ENCODE measurements around the gene AMDHD2. TPM values are rescaled to one million over a fixed set of nuclear protein-coding genes. Genes with fewer than 3 reads are reported as not detected.
"Not testable (repeated sequence)": the region's sequence is repeated elsewhere in the genome, so short reads cannot be mapped to it uniquely, and the experiment has no call there.

The AMDHD2 gene
- total and polyA plus RNA-seq, 2 of the 13 experiments (the other 11 are each of a cell fraction or from before 2014, with no cell fraction given), result 33.5 to 39.1 TPM

DNA sequence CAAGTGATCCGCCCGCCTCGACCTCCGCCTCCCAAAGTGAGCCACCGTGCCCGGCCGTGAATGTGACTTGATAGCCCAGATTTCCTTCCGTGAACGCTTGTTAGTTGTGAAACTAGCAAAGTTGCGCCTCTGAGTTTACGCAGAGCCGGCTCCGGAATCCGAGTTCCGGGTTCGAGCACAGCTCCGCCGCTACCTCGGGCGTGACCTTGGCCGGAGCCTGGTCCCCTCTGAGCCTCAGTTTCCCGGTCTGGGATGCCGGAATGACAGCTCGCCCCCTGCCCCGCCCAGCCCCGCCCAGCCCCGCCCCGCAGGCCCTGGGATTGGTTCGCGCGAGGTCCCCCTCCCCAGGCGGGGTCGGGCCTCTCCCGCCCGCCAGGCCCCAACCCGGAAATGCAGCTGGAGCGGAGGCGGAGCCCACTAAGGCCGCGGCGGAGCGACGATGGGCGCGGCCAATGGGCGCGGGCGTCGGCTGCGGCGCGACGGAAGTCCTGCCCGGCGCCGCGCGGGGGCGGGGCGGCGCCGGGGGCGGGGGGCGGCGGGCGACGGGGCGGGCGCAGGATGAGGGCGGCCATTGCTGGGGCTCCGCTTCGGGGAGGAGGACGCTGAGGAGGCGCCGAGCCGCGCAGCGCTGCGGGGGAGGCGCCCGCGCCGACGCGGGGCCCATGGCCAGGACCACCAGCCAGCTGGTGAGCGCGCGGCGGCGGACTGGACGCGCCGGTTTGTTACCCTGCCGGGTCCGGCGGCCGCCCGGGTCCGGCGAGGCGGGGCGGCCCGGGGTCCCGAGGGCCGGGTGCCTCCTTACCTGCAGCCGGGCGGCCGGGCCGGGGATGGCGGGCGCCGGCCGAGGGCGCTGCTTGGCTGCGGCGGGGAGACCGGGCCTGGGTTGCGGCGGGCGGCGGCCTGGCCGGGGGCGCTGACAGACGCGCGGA lies 17.5 kb downstream of the AMDHD2 start, which contains the start of gene PDPK1 (continued):
- TF ChIP-seq RBFOX2 (IDR thresholded peaks at IDR 0.05; ENCODE audit: low read depth, low read length), result peak; percentile 74

DNA sequence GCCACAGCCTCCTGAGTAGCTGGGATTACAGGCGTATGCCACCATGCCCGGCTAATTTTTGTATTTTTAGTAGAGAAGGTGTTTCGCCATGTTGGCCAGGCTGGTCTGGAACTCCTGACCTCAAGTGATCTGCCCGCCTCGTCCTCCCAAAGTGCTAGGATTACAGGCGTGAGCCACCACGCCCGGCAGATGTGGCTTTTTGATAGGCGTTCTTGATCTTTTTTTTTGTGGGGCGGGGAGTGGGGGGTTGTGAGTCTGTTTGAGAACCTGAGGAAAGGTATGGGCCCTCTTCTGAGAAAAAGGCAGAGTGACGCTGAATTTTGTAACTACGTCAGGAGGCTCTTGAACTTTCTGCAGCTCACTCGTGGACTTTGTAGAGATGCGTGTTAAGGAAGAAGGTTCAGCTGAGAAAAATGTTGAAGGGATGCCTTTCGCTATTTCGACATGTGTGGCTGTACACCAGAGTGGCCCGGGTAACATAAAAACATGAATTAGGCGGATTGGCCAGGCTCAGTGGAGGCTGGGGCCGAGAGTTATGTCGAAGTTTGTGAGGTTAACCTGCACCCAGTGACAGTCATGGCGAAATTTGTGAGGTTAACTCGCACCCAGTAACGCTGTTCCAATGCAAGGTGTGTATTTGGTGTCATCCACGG lies 19.1 kb downstream of the AMDHD2 start:
- H4K20me1 ChIP-seq (ENCODE audit: insufficient read depth, low read length); in situ Hi-C loops (cut with HindIII; ENCODE audit: extremely low pct_ligation_motif_present, low pct_unique_long_range_greater_than_20kb); H3K36me3 ChIP-seq (replicated peaks in 1 of 2; ENCODE audit: control insufficient read depth in 1 of 2, insufficient read depth in 2 of 2, low read length in 2 of 2); DNase-seq (ENCODE audit: low spot score); FAIRE-seq; CTCF ChIA-PET (ENCODE audit: low intra/inter-chr PET ratio, low total read pairs); POLR2A ChIA-PET; H3K9me3 ChIP-seq (ENCODE audit: low read length); BruUV-seq (replicated peaks); H3K27ac ChIP-seq (ENCODE audit: extremely low read length, insufficient read depth, low read length); intact Hi-C loops (cut with micrococcal nuclease; ENCODE audit: unreplicated experiment); H2AFZ ChIP-seq (ENCODE audit: low read length); H3K27me3 ChIP-seq (ENCODE audit: control insufficient read depth in 1 of 2, insufficient read depth in 2 of 2, low read length in 2 of 2); ATAC-seq: not testable (repeated sequence)
- 83% methylated on average over 24 of the region's 24 CpGs for WGBS (ENCODE audit: low lambda C conversion rate)
- Histone ChIP-seq H3K9ac (ENCODE audit: insufficient read depth, low read depth, low read length) (peak overlapping the region; percentile 58; the same call in 1 of the 2 replicates), H3K4me1 (ENCODE audit: insufficient read depth, low read length) (peaks cover 70% of the 10 kb centered on the region), H3K4me2 (ENCODE audit: low read depth, low read length) (peak overlapping the region; percentile 61), H3K79me2 (ENCODE audit: insufficient read depth, low read length) (peaks cover 32% of the 10 kb centered on the region), H3K4me3 (replicated peaks in 1 of 3; ENCODE audit: insufficient read depth in 1 of 3, low read depth in 2 of 3, low read length in 3 of 3) (peak overlapping the region in 2 of 3 experiments; percentile 56 to 67; a peak in 4 of 6 replicates)
- peak; percentile 32 for TF ChIP-seq ZBTB38 (CRISPR knock-in tag; IDR thresholded peaks at IDR 0.05)

DNA sequence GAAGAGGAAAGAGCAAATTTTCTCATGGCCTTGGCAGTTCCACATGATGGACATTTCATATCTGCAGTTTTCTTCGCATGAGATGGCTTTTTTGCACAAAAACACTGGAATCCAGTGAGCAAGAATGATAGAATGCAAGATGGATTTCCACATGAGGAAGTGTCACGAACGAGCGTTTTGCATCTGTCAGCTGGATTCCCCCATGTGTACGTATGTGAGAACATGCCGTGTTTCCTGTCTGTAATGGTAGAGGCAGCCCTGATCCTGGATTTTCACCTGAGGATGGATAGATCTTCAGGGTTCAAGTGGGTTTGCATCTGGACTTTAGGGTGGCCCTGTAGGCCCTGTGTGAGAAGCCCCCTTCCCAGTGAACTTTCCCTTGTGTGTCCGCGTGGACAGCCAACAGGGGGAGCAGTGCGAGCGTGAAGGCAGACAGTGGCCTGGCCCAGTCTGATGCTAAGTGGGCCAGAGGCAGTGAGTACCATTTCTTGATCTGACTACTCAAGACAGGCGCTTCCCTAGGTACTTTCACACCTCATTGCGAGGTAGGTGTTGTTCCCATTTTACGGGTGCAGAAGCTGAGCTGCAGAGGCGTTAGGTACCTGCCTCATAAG lies 19.8 kb downstream of the AMDHD2 start:
- H3K27me3 ChIP-seq (ENCODE audit: control insufficient read depth in 1 of 2, insufficient read depth in 2 of 2, low read length in 2 of 2); H2AFZ ChIP-seq (ENCODE audit: low read length); H3K9ac ChIP-seq (ENCODE audit: insufficient read depth, low read depth, low read length); H4K20me1 ChIP-seq (ENCODE audit: insufficient read depth, low read length); intact Hi-C loops (cut with micrococcal nuclease; ENCODE audit: unreplicated experiment); DNase-seq (ENCODE audit: low spot score); H3K9me3 ChIP-seq (ENCODE audit: low read length); in situ Hi-C loops (cut with HindIII; ENCODE audit: extremely low pct_ligation_motif_present, low pct_unique_long_range_greater_than_20kb); H3K36me3 ChIP-seq (replicated peaks in 1 of 2; ENCODE audit: control insufficient read depth in 1 of 2, insufficient read depth in 2 of 2, low read length in 2 of 2); BruUV-seq (replicated peaks); CTCF ChIA-PET (ENCODE audit: low intra/inter-chr PET ratio, low total read pairs); H3K27ac ChIP-seq (ENCODE audit: extremely low read length, insufficient read depth, low read length): not testable (repeated sequence)
- H3K4me3 ChIP-seq (replicated peaks in 1 of 3; ENCODE audit: insufficient read depth in 1 of 3, low read depth in 2 of 3, low read length in 3 of 3), result 0 out of 6 replicates have a peak overlapping the region, but pooled peaks of 1 of the 3 experiments have one; percentile 67
- POLR2A ChIA-PET, result interaction anchor here (1.2 kb wide), 1 partner anchor 12 kb away, joined by 5 read pairs; no protein-coding TSS in a partner anchor
- FAIRE-seq (peak; percentile 15), ATAC-seq (peak; percentile 11; the same call in 1 of the 3 replicates)
- WGBS (ENCODE audit: low lambda C conversion rate), result 78% methylated on average over 10 of the region's 14 CpGs
- H3K4me2 ChIP-seq (ENCODE audit: low read depth, low read length), result peak overlapping the region; percentile 61; the same call in 1 of the 2 replicates
- peaks cover 63% of the 10 kb centered on the region for H3K4me1 ChIP-seq (ENCODE audit: insufficient read depth, low read length)
- H3K79me2 ChIP-seq (ENCODE audit: insufficient read depth, low read length), result peaks cover 37% of the 10 kb centered on the region
- peak; percentile 54 for TF ChIP-seq GATAD2A (CRISPR knock-in tag; IDR thresholded peaks at IDR 0.05)
- TF ChIP-seq, protein P1, sequence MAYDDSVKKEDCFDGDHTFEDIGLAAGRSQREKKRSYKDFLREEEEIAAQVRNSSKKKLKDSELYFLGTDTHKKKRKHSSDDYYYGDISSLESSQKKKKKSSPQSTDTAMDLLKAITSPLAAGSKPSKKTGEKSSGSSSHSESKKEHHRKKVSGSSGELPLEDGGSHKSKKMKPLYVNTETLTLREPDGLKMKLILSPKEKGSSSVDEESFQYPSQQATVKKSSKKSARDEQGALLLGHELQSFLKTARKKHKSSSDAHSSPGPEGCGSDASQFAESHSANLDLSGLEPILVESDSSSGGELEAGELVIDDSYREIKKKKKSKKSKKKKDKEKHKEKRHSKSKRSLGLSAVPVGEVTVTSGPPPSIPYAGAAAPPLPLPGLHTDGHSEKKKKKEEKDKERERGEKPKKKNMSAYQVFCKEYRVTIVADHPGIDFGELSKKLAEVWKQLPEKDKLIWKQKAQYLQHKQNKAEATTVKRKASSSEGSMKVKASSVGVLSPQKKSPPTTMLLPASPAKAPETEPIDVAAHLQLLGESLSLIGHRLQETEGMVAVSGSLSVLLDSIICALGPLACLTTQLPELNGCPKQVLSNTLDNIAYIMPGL (CRISPR knock-in tag; IDR thresholded peaks at IDR 0.05; ENCODE audit: borderline replicate concordance in 1 of 2, low read depth in 1 of 2), result peak in 1 of 2 experiments; percentile 60; a peak in 1 of 4 replicates
- TF ChIP-seq, protein P2, sequence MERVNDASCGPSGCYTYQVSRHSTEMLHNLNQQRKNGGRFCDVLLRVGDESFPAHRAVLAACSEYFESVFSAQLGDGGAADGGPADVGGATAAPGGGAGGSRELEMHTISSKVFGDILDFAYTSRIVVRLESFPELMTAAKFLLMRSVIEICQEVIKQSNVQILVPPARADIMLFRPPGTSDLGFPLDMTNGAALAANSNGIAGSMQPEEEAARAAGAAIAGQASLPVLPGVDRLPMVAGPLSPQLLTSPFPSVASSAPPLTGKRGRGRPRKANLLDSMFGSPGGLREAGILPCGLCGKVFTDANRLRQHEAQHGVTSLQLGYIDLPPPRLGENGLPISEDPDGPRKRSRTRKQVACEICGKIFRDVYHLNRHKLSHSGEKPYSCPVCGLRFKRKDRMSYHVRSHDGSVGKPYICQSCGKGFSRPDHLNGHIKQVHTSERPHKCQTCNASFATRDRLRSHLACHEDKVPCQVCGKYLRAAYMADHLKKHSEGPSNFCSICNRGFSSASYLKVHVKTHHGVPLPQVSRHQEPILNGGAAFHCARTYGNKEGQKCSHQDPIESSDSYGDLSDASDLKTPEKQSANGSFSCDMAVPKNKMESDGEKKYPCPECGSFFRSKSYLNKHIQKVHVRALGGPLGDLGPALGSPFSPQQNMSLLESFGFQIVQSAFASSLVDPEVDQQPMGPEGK (CRISPR knock-in tag; IDR thresholded peaks at IDR 0.05), result peak; percentile 30
- TF ChIP-seq KDM2A (CRISPR knock-in tag; IDR thresholded peaks at IDR 0.05; ENCODE audit: borderline replicate concordance, low read depth), result 0 out of 2 replicates have a peak, but pooled peaks have one; percentile 31
- 0 out of 2 replicates have a peak, but pooled peaks have one; percentile 35 for TF ChIP-seq KMT2A (CRISPR knock-in tag; IDR thresholded peaks at IDR 0.05)
- TF ChIP-seq SAP130 (CRISPR knock-in tag; IDR thresholded peaks at IDR 0.05; ENCODE audit: low read depth), result peak; percentile 59
